GM23338 (cell line): ENCODE measurements around the gene BNC1. TPM values are rescaled to one million over a fixed set of nuclear protein-coding genes. Genes with fewer than 3 reads are reported as not detected.

Source experiments
- ATAC-seq: fragments of 200-7000 bp; cut with Tn5 transposase; 3 replicates; pipeline ENCODE4 v1.9.1; 2020
- DNase-seq: peaks from one replicate; pipeline ENCODE4 v3.0.0-alpha.2; 2015; ENCODE audit warnings: low spot score
- H2AFZ ChIP-seq: fragments of 200-600 bp; sonication (generic); 2 replicates; pipeline ENCODE4 v1.8.0; 2016; ENCODE audit warnings: antibody characterized with exemption, mild to moderate bottlenecking, moderate library complexity
- H3F3A ChIP-seq: fragments of 200-600 bp; sonication (generic); replicated peaks from 2 replicates; pipeline ENCODE4 v1.8.0; 2017; ENCODE audit warnings: antibody characterized with exemption, mixed run types, low read depth
- H3K27ac ChIP-seq: fragments of 200-600 bp; sonication (generic); 2 replicates; pipeline ENCODE4 v1.6.1; 2016; ENCODE audit warnings: low read depth
- H3K27me3 ChIP-seq: fragments of 200-600 bp; sonication (generic); 2 replicates; pipeline ENCODE4 v1.8.0; 2016; ENCODE audit warnings: mild to moderate bottlenecking, mixed run types, moderate library complexity; ENCODE audit not compliant: insufficient read depth
- H3K36me3 ChIP-seq: fragments of 200-600 bp; sonication (generic); 2 replicates; pipeline ENCODE4 v1.8.0; 2016; ENCODE audit warnings: mild to moderate bottlenecking; ENCODE audit not compliant: insufficient read depth
- H3K4me1 ChIP-seq: fragments of 200-600 bp; sonication (generic); 2 replicates; pipeline ENCODE4 v1.8.0; 2016; ENCODE audit warnings: mild to moderate bottlenecking, moderate library complexity; ENCODE audit not compliant: insufficient read depth
- H3K4me2 ChIP-seq: fragments of 200-600 bp; sonication (generic); 2 replicates; pipeline ENCODE4 v1.7.1; 2017; ENCODE audit warnings: mixed run types
- H3K4me3 ChIP-seq: fragments of 200-600 bp; sonication (generic); 2 replicates; pipeline ENCODE4 v1.6.1; 2016; ENCODE audit warnings: mixed run types
- H3K79me2 ChIP-seq: fragments of 200-600 bp; sonication (generic); replicated peaks from 2 replicates; pipeline ENCODE4 v1.8.0; 2017; ENCODE audit warnings: mild to moderate bottlenecking; ENCODE audit not compliant: insufficient read depth
- H3K9me2 ChIP-seq: fragments of 200-600 bp; sonication (generic); 2 replicates; pipeline ENCODE4 v1.8.0; 2017; ENCODE audit not compliant: insufficient read depth
- H4K20me1 ChIP-seq: fragments of 200-600 bp; sonication (generic); replicated peaks from 2 replicates; pipeline ENCODE4 v1.8.0; 2017; ENCODE audit warnings: mild to moderate bottlenecking; ENCODE audit not compliant: insufficient read depth
- H3K27ac Mint-ChIP-seq: 2 replicates; pipeline ENCODE4 v1.8.0; 2020; ENCODE audit warnings: inconsistent platforms, mild to moderate bottlenecking, moderate library complexity, mixed read lengths
- H3K27me3 Mint-ChIP-seq: 3 replicates; pipeline ENCODE4 v1.8.0; 2022; ENCODE audit warnings: low read depth, mild to moderate bottlenecking, moderate library complexity, mixed read lengths, inconsistent platforms; ENCODE audit not compliant: insufficient read depth, poor library complexity
- H3K36me3 Mint-ChIP-seq: 3 replicates; pipeline ENCODE4 v1.8.0; 2021; ENCODE audit warnings: low read depth, mild to moderate bottlenecking, inconsistent platforms, moderate library complexity, mixed read lengths
- H3K4me1 Mint-ChIP-seq: 3 replicates; pipeline ENCODE4 v1.8.0; 2020; ENCODE audit warnings: mild to moderate bottlenecking, inconsistent platforms, mixed read lengths
- H3K4me3 Mint-ChIP-seq: 3 replicates; pipeline ENCODE4 v1.8.0; 2021; ENCODE audit warnings: moderate library complexity, mild to moderate bottlenecking, inconsistent platforms, mixed read lengths
- H3K9me3 Mint-ChIP-seq: 3 replicates; pipeline ENCODE4 v1.8.0; 2020; ENCODE audit warnings: moderate library complexity, mild to moderate bottlenecking, inconsistent platforms, mixed read lengths
- CREB1 ChIP-seq: fragments of 250-450 bp; sonication (Bioruptor Pico); IDR thresholded peaks from 2 replicates; pipeline ENCODE4 v1.5.0; 2020; ENCODE audit warnings: low read depth, mild to moderate bottlenecking, moderate library complexity
- EZH2 ChIP-seq: fragments of 200-600 bp; sonication (generic); IDR thresholded peaks from one replicate; pipeline ENCODE4 v1.8.0; 2017; ENCODE audit warnings: antibody characterized with exemption, mild to moderate bottlenecking, low read depth; ENCODE audit not compliant: unreplicated experiment
- EZH2phosphoT487 ChIP-seq: fragments of 200-600 bp; sonication (generic); IDR thresholded peaks from one replicate; pipeline ENCODE4 v1.8.1; 2018; ENCODE audit warnings: antibody characterized with exemption; ENCODE audit not compliant: unreplicated experiment
- JUNB ChIP-seq: IDR thresholded peaks from one replicate; pipeline ENCODE4 v1.6.1; 2016; ENCODE audit warnings: antibody characterized with exemption; ENCODE audit not compliant: unreplicated experiment
- NANOG ChIP-seq: IDR thresholded peaks from 2 replicates; pipeline ENCODE4 v1.6.1; 2016; ENCODE audit warnings: antibody characterized with exemption, borderline replicate concordance
- POLR2AphosphoS5 ChIP-seq: IDR thresholded peaks from 2 replicates; pipeline ENCODE4 v1.6.1; 2016; ENCODE audit warnings: antibody characterized with exemption, low read depth
- STAT1 ChIP-seq: IDR thresholded peaks from one replicate; pipeline ENCODE4 v1.6.1; 2016; ENCODE audit warnings: antibody characterized with exemption; ENCODE audit not compliant: unreplicated experiment
- ZNF114 ChIP-seq: fragments of 250-450 bp; sonication (Bioruptor Pico); IDR thresholded peaks from 2 replicates; pipeline ENCODE4 v1.5.0; 2020; ENCODE audit warnings: mild to moderate bottlenecking, moderate library complexity
- ZNF331 ChIP-seq: fragments of 250-450 bp; sonication (Bioruptor Pico); IDR thresholded peaks from 2 replicates; pipeline ENCODE4 v1.5.0; 2020; ENCODE audit warnings: low read depth, mild to moderate bottlenecking, moderate library complexity
- polyA plus RNA-seq: library from polyadenylated mRNA; unstranded; fragments of >200 nt; fragmentation: Nextera tagmentation; extraction: Ambion mirVana; gene quantifications from 2 replicates; pipeline ENCODE4 v1.2.1, GENCODE V29; 2016
- total RNA-seq: library from RNA; depleted of rRNA; stranded (reverse); fragments of >200 nt; shearing (Covaris generic); gene quantifications from 2 replicates; pipeline ENCODE4 v1.2.3, GENCODE V29; 2014
- TF ChIP-seq, protein P1 (sequence below), 2 experiments: fragments of 200-600 bp in 1 of 2; sonication (generic) in 1 of 2; conservative IDR thresholded peaks; 2 replicates each; pipeline versions ENCODE4 v1.5.1 to v1.6.1; 2016 to 2017; ENCODE audit warnings: antibody characterized with exemption in 2 of 2, low read depth in 2 of 2, mild to moderate bottlenecking in 2 of 2, moderate library complexity in 1 of 2
- TF ChIP-seq, protein P2 (sequence below): fragments of 250-450 bp; sonication (Bioruptor Pico); IDR thresholded peaks from 2 replicates; pipeline ENCODE4 v1.5.0; 2020; ENCODE audit warnings: mild to moderate bottlenecking, moderate library complexity
- TF ChIP-seq, protein P3 (sequence below): IDR thresholded peaks from one replicate; pipeline ENCODE4 v1.6.1; 2018; ENCODE audit warnings: antibody characterized with exemption; ENCODE audit not compliant: unreplicated experiment
- TF ChIP-seq, protein P4 (sequence below): IDR thresholded peaks from 2 replicates; pipeline ENCODE4 v1.6.1; 2016; ENCODE audit warnings: antibody characterized with exemption

The BNC1 gene
- total and polyA plus RNA-seq, 2 experiments from 2014 or later: 0.26 to 1.1 TPM

DNA sequence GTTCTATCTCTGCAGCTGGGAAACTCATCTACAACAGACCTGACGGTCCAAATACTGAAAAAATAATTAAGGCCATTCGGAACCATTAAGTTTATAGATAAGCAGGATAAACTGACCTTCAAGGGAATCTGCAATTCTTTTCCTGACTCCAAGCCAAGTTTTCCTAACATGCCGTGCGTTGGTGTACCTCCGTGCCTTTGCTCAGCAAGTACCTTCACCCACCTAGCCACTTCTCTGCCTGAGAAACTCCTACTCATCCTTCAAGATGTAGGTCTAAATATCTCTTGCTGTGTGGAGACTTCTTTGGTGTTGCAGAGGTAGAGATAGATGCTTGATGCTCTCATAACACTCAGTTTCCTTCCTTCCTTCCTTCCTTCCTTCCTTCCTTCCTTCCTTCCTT lies 24.2 kb upstream of the BNC1 start:
- Histone ChIP-seq H3F3A (no peaks in the 10 kb centered on the region; the same call in 1 of the 2 replicates), H3K9me2 (0 out of 2 replicates have a peak, but pooled peaks cover 5% of the 10 kb centered on the region), H4K20me1 (no peaks in the 10 kb centered on the region), H3K4me2 (no peak overlapping the region), H3K27ac (no peak overlapping the region), H3K79me2 (no peaks in the 10 kb centered on the region), H3K4me3 (no peak overlapping the region), H2AFZ (no peak overlapping the region), H3K36me3 (no peaks in the 10 kb centered on the region), H3K27me3 (no peaks in the 10 kb centered on the region), H3K4me1 (peaks cover 50% of the 10 kb centered on the region)
- Mint-ChIP-seq H3K27me3 (peaks cover 2% of the 10 kb centered on the region), H3K36me3 (no peaks in the 10 kb centered on the region), H3K27ac (no peak overlapping the region), H3K4me3 (no peak overlapping the region), H3K4me1 (peaks cover 49% of the 10 kb centered on the region), H3K9me3 (no peaks in the 10 kb centered on the region; the same call in 2 of the 3 replicates)
- ATAC-seq (no peak), DNase-seq (no peak)
- TF ChIP-seq, protein P1, sequence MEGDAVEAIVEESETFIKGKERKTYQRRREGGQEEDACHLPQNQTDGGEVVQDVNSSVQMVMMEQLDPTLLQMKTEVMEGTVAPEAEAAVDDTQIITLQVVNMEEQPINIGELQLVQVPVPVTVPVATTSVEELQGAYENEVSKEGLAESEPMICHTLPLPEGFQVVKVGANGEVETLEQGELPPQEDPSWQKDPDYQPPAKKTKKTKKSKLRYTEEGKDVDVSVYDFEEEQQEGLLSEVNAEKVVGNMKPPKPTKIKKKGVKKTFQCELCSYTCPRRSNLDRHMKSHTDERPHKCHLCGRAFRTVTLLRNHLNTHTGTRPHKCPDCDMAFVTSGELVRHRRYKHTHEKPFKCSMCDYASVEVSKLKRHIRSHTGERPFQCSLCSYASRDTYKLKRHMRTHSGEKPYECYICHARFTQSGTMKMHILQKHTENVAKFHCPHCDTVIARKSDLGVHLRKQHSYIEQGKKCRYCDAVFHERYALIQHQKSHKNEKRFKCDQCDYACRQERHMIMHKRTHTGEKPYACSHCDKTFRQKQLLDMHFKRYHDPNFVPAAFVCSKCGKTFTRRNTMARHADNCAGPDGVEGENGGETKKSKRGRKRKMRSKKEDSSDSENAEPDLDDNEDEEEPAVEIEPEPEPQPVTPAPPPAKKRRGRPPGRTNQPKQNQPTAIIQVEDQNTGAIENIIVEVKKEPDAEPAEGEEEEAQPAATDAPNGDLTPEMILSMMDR (conservative IDR thresholded peaks at IDR 0.05; ENCODE audit: low read depth in 2 of 2): no peak
- TF ChIP-seq, protein P2, sequence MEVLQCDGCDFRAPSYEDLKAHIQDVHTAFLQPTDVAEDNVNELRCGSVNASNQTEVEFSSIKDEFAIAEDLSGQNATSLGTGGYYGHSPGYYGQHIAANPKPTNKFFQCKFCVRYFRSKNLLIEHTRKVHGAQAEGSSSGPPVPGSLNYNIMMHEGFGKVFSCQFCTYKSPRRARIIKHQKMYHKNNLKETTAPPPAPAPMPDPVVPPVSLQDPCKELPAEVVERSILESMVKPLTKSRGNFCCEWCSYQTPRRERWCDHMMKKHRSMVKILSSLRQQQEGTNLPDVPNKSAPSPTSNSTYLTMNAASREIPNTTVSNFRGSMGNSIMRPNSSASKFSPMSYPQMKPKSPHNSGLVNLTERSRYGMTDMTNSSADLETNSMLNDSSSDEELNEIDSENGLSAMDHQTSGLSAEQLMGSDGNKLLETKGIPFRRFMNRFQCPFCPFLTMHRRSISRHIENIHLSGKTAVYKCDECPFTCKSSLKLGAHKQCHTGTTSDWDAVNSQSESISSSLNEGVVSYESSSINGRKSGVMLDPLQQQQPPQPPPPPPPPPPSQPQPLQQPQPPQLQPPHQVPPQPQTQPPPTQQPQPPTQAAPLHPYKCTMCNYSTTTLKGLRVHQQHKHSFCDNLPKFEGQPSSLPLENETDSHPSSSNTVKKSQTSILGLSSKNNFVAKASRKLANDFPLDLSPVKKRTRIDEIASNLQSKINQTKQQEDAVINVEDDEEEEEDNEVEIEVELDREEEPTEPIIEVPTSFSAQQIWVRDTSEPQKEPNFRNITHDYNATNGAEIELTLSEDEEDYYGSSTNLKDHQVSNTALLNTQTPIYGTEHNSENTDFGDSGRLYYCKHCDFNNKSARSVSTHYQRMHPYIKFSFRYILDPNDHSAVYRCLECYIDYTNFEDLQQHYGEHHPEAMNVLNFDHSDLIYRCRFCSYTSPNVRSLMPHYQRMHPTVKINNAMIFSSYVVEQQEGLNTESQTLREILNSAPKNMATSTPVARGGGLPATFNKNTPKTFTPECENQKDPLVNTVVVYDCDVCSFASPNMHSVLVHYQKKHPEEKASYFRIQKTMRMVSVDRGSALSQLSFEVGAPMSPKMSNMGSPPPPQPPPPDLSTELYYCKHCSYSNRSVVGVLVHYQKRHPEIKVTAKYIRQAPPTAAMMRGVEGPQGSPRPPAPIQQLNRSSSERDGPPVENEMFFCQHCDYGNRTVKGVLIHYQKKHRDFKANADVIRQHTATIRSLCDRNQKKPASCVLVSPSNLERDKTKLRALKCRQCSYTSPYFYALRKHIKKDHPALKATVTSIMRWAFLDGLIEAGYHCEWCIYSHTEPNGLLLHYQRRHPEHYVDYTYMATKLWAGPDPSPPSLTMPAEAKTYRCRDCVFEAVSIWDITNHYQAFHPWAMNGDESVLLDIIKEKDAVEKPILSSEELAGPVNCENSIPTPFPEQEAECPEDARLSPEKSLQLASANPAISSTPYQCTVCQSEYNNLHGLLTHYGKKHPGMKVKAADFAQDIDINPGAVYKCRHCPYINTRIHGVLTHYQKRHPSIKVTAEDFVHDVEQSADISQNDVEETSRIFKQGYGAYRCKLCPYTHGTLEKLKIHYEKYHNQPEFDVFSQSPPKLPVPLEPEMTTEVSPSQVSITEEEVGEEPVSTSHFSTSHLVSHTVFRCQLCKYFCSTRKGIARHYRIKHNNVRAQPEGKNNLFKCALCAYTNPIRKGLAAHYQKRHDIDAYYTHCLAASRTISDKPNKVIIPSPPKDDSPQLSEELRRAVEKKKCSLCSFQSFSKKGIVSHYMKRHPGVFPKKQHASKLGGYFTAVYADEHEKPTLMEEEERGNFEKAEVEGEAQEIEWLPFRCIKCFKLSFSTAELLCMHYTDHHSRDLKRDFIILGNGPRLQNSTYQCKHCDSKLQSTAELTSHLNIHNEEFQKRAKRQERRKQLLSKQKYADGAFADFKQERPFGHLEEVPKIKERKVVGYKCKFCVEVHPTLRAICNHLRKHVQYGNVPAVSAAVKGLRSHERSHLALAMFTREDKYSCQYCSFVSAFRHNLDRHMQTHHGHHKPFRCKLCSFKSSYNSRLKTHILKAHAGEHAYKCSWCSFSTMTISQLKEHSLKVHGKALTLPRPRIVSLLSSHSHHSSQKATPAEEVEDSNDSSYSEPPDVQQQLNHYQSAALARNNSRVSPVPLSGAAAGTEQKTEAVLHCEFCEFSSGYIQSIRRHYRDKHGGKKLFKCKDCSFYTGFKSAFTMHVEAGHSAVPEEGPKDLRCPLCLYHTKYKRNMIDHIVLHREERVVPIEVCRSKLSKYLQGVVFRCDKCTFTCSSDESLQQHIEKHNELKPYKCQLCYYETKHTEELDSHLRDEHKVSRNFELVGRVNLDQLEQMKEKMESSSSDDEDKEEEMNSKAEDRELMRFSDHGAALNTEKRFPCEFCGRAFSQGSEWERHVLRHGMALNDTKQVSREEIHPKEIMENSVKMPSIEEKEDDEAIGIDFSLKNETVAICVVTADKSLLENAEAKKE (CRISPR knock-in tag): no peak
- TF ChIP-seq ZNF331 (no peak), NANOG (no peak), ZNF114 (no peak), EZH2 (no peak), JUNB (no peak), EZH2phosphoT487 (no peak), POLR2AphosphoS5 (no peak), STAT1 (no peak), CREB1 (CRISPR knock-in tag) (no peak)
- TF ChIP-seq, protein P3, sequence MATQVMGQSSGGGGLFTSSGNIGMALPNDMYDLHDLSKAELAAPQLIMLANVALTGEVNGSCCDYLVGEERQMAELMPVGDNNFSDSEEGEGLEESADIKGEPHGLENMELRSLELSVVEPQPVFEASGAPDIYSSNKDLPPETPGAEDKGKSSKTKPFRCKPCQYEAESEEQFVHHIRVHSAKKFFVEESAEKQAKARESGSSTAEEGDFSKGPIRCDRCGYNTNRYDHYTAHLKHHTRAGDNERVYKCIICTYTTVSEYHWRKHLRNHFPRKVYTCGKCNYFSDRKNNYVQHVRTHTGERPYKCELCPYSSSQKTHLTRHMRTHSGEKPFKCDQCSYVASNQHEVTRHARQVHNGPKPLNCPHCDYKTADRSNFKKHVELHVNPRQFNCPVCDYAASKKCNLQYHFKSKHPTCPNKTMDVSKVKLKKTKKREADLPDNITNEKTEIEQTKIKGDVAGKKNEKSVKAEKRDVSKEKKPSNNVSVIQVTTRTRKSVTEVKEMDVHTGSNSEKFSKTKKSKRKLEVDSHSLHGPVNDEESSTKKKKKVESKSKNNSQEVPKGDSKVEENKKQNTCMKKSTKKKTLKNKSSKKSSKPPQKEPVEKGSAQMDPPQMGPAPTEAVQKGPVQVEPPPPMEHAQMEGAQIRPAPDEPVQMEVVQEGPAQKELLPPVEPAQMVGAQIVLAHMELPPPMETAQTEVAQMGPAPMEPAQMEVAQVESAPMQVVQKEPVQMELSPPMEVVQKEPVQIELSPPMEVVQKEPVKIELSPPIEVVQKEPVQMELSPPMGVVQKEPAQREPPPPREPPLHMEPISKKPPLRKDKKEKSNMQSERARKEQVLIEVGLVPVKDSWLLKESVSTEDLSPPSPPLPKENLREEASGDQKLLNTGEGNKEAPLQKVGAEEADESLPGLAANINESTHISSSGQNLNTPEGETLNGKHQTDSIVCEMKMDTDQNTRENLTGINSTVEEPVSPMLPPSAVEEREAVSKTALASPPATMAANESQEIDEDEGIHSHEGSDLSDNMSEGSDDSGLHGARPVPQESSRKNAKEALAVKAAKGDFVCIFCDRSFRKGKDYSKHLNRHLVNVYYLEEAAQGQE: no peak
- TF ChIP-seq, protein P4, sequence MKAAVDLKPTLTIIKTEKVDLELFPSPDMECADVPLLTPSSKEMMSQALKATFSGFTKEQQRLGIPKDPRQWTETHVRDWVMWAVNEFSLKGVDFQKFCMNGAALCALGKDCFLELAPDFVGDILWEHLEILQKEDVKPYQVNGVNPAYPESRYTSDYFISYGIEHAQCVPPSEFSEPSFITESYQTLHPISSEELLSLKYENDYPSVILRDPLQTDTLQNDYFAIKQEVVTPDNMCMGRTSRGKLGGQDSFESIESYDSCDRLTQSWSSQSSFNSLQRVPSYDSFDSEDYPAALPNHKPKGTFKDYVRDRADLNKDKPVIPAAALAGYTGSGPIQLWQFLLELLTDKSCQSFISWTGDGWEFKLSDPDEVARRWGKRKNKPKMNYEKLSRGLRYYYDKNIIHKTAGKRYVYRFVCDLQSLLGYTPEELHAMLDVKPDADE: no peak
